OCI-LY3 (cell line): ENCODE measurements around the gene EVI2B.
"Not testable (repeated sequence)": the region's sequence is repeated elsewhere in the genome, so short reads cannot be mapped to it uniquely, and the experiment has no call there.

ENCODE experiments used
- H2AFZ ChIP-seq: fragments of 200-600, 300-600 bp; shearing (Covaris generic); 2 replicates; pipeline ENCODE4 v1.6.0; 2014; ENCODE audit warnings: antibody characterized with exemption, low read depth, low read length
- H3K27ac ChIP-seq: fragments of 200-600, 300-600 bp; sonication (generic); 2 replicates; pipeline ENCODE4 v1.5.1; 2014; ENCODE audit warnings: mild to moderate bottlenecking, low read length, moderate library complexity, mixed read lengths
- H3K27me3 ChIP-seq: fragments of 200-600, 300-600 bp; sonication (generic); 2 replicates; pipeline ENCODE4 v1.6.1; 2014; ENCODE audit warnings: low read depth, low read length, mixed read lengths
- H3K36me3 ChIP-seq: fragments of 200-600, 300-600 bp; sonication (generic); replicated peaks from 2 replicates; pipeline ENCODE3; 2014; ENCODE audit warnings: low read depth, low read length, mixed read lengths
- H3K4me1 ChIP-seq: fragments of 300-600, 200-600 bp; sonication (generic); 2 replicates; pipeline ENCODE4 v1.6.1; 2014; ENCODE audit warnings: low read length, mixed read lengths
- H3K4me2 ChIP-seq: fragments of 200-600, 300-600 bp; sonication (generic); 2 replicates; pipeline ENCODE4 v1.6.1; 2014; ENCODE audit warnings: low read length, mixed read lengths
- H3K4me3 ChIP-seq: fragments of 300-600, 200-600 bp; sonication (generic); 2 replicates; pipeline ENCODE4 v1.5.1; 2014; ENCODE audit warnings: antibody characterized with exemption, mild to moderate bottlenecking, low read length, moderate library complexity
- H3K79me2 ChIP-seq: fragments of 300-600, 200-600 bp; shearing (Covaris generic); 2 replicates; pipeline ENCODE4 v1.6.1; 2014; ENCODE audit warnings: mild to moderate bottlenecking, low read length, mixed read lengths
- H3K9ac ChIP-seq: fragments of 300-600, 200-600 bp; shearing (Covaris generic); 2 replicates; pipeline ENCODE4 v1.6.0; 2014; ENCODE audit warnings: mild to moderate bottlenecking, low read length, moderate library complexity
- H3K9me3 ChIP-seq: fragments of 200-600, 300-600 bp; shearing (Covaris generic); 2 replicates; pipeline ENCODE4 v1.6.1; 2014; ENCODE audit warnings: low read length, mixed read lengths; ENCODE audit not compliant: insufficient read depth
- H4K20me1 ChIP-seq: fragments of 200-600, 300-600 bp; sonication (generic); 2 replicates; pipeline ENCODE4 v1.6.1; 2016; ENCODE audit warnings: low read length, mixed read lengths; ENCODE audit not compliant: insufficient read depth
- CTCF ChIP-seq: fragments of 200-600, 300-600 bp; sonication (generic); IDR thresholded peaks from 2 replicates; pipeline ENCODE4 v1.5.1; 2014; ENCODE audit warnings: antibody characterized with exemption, low read length, low read depth
- EZH2phosphoT487 ChIP-seq: fragments of 200-600 bp; shearing (Covaris generic); IDR thresholded peaks from 2 replicates; pipeline ENCODE4 v1.6.1; 2018; ENCODE audit warnings: antibody characterized with exemption, mixed run types, low read depth

The EVI2B gene

DNA sequence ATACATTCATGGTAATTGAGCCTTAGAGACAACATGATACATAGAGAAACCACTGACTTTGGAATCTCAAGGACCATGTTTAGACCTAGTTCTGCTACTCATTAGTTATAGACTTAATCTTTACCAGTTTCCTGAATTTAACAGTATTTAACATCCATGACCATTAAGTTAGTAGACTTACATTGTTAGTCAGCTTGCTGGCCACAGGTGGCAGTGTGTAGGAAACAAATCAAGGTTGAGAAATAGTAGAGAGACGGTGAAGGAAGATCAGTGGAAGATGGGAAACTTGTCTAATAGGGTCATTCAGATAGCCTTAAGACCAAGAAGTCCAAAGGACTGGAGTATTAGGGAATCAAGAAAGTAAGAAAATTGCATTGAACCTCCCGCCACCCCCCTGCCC is 47.8 kb downstream of the EVI2B start:
- H4K20me1 ChIP-seq = no peaks in the 10 kb centered on the region
- H3K4me3 ChIP-seq = no peak overlapping the region
- no peak overlapping the region for H3K27ac ChIP-seq
- H3K4me1 ChIP-seq = no peaks in the 10 kb centered on the region
- H3K9me3 ChIP-seq = no peaks in the 10 kb centered on the region
- H3K79me2 ChIP-seq = no peaks in the 10 kb centered on the region
- peaks cover 2% of the 10 kb centered on the region for H3K36me3 ChIP-seq
- no peaks in the 10 kb centered on the region for H3K27me3 ChIP-seq
- H2AFZ ChIP-seq = no peak overlapping the region
- TF ChIP-seq CTCF (peak; percentile 58), EZH2phosphoT487 (no peak)
- H3K9ac ChIP-seq = no peak overlapping the region
- H3K4me2 ChIP-seq = no peak overlapping the region

- not testable (repeated sequence) for H4K20me1 ChIP-seq, H3K4me1 ChIP-seq, H3K4me2 ChIP-seq, H2AFZ ChIP-seq, H3K9me3 ChIP-seq, H3K36me3 ChIP-seq, H3K27me3 ChIP-seq, H3K9ac ChIP-seq, H3K27ac ChIP-seq, H3K4me3 ChIP-seq, H3K79me2 ChIP-seq
These were observed 50.9 kb downstream of the EVI2B start for GRCh38 chr17:31262923-31263322.

GRCh38 chr17:31261601-31262000 is 52.3 kb downstream of the EVI2B start:
- no peak overlapping the region for H3K4me3 ChIP-seq
- no peaks in the 10 kb centered on the region for H3K36me3 ChIP-seq
- no peak overlapping the region for H3K27ac ChIP-seq
- no peak overlapping the region for H3K9ac ChIP-seq
- no peaks in the 10 kb centered on the region for H4K20me1 ChIP-seq
- no peaks in the 10 kb centered on the region for H3K9me3 ChIP-seq
- no peaks in the 10 kb centered on the region for H3K27me3 ChIP-seq
- no peak overlapping the region for H3K4me2 ChIP-seq
- no peaks in the 10 kb centered on the region for H3K79me2 ChIP-seq
- H3K4me1 ChIP-seq = peaks cover 3% of the 10 kb centered on the region; the same call in 1 of the 2 replicates
- H2AFZ ChIP-seq = no peak overlapping the region
- TF ChIP-seq EZH2phosphoT487 = no peak

DNA sequence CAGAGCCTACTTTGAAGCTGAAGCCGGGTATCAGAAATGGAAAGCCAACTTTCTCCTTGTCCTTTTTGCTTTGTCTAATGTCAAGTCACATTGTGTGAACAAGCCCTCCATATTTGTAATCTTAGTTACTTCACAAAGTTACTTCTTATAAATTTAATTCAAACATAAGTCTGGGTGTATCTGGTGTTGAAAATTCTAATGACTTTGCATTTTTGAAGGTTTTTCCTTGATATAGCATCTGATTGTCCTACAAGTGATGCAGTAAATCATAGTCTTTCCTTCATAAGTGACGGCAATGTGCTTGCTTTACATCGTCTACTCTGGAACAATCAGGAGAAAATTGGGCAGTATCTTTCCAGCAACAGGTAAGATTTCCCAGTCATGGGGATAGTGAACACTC is 53.7 kb downstream of the EVI2B start:
- Histone ChIP-seq H2AFZ (no peak overlapping the region), H3K4me1 (peaks cover 5% of the 10 kb centered on the region; the same call in 1 of the 2 replicates), H3K4me2 (no peak overlapping the region), H3K27ac (no peak overlapping the region), H3K79me2 (no peaks in the 10 kb centered on the region), H3K9ac (no peak overlapping the region), H3K36me3 (no peaks in the 10 kb centered on the region), H3K9me3 (no peaks in the 10 kb centered on the region), H3K4me3 (no peak overlapping the region), H4K20me1 (no peaks in the 10 kb centered on the region), H3K27me3 (no peaks in the 10 kb centered on the region)
- TF ChIP-seq CTCF (no peak), EZH2phosphoT487 (no peak)

DNA sequence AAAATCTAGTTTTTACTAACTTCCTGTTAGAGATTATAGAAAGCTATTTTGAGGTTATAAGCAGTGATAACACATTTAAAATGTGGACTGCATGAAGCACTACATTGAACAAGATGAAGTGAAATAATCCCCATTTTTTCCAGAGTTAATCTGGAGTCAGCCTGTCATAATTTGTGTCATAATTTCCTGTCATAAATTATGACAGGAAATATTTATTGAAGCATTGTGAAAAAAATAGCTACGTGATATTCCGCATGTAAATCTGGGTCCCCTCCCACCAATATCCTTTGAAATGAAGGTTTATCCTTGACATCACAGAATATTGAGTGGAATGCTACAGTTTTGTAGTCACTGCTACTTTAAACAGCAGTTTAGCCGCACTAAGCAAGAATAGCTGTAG is 56.9 kb downstream of the EVI2B start:
- Histone ChIP-seq H3K4me2 (no peak overlapping the region), H3K36me3 (no peaks in the 10 kb centered on the region), H3K27ac (no peak overlapping the region)

More for the DNA sequence above, 56.9 kb downstream of the EVI2B start:
- Histone ChIP-seq H3K4me3 (no peak overlapping the region), H3K79me2 (no peaks in the 10 kb centered on the region), H3K27me3 (no peaks in the 10 kb centered on the region), H3K9ac (no peak overlapping the region), H4K20me1 (no peaks in the 10 kb centered on the region), H2AFZ (no peak overlapping the region), H3K9me3 (no peaks in the 10 kb centered on the region), H3K4me1 (peaks cover 5% of the 10 kb centered on the region; the same call in 1 of the 2 replicates)
- TF ChIP-seq EZH2phosphoT487 (no peak), CTCF (no peak)
